ENCODE measurements around the gene MRPL48.
"Not testable (repeated sequence)": the region's sequence is repeated elsewhere in the genome, so short reads cannot be mapped to it uniquely, and the experiment has no call there.

Gene MRPL48

GRCh38 chr11:73779084-73779902, 8.4 kb upstream of the MRPL48 start:
- peak; percentile 63 to 99 (median 98) for DNase-seq

GRCh38 chr11:73781303-73781702, 6.4 kb upstream of the MRPL48 start:
- DNase-seq, result no peak

DNA sequence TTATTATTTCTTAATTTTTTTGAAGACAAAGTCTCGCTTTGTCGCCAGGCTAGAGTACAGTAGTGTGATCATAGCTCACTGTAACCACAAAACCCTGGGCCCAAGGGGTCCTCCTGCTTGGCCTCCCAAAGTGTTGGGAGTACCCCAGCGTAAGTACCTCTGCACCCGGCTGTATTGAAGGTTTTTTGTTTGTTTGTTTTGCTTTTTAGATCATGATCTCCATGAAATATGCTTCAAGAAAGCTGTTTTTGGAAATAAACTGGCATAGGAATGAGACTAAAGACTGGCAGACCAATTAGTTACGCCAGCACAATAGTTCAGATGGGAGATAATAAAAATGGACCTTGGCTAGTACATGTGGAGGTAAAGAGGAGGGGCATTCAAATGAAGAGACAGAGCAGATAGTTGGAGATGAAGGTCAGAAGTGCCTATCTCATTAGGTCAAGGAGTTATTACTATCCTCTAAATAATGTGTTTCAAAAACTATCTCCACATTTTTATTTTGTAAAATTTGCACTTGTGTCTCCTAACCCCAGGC, 4.1 kb upstream of the MRPL48 start:
- DNase-seq, result no peak

GRCh38 chr11:73784080-73784634, 3.5 kb upstream of the MRPL48 start:
- no peak for DNase-seq

DNA sequence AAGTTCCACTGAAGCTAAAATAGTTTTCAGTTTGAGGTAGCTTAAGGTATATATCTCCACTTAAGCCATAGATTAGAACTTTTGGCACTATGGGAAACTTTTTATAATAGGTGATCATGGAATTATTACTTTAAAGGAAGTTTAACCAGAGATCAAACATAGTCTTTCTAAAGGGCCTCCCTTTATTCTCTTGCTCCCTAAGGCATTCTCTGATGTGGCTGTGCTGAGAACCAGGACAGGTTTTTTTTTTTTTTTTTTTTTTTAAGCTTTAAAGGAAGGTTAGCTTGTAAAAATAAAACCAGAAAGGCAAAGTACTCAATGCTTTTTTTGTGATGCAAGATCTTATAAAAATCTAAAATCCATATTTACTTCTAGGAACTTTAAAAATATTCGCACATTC, 2.9 kb upstream of the MRPL48 start:
- no peak for DNase-seq

DNA sequence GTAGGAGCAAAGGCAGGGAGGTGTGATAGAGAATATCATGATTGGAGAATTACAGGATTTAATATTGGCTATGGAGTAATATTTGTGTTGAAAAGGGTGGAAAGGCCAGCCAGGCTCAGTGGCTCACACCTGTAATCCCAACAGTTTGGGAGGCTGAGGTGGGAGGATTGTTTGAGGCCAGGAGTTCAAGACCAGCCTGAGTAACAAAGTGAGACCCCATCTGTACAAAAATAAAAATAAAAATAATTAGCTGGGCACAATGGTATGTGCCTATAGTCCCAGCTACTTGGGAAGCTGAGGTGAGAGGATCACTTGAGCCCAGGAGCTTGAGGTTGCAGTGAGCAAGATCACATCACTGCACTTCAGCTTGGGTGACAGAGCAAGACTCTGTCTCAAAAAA, 2.2 kb upstream of the MRPL48 start:
- not testable (repeated sequence) for DNase-seq

DNA sequence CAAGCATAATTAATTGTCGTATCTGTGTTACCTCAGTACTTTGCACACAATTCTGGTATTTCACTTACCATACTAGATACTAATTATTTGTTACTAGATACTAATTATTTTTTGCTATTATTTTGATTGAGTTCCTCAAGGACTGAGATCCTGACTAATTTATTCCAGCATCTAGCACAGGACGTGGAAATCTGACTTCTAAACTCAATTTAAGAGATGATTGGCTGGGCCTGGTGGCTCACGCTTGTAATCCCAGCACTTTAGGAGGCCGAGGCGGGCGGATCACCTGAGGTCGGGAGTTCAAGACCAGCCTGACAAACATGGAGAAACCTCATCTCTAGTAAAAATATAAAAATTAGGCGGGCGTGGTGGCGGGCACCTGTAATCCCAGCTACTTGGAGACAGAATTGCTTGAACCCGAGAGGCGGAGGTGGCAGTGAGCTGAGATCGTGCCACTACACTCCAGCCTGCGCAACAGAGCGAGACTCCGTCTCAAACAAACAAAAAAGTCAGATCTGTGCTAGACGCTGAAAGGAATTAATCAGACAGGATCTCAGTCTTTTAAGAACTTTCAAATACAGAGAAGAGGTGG, 527 bp upstream of the MRPL48 start:
- peak in 3 of 56 donors; percentile 8 to 10 (median 8) for DNase-seq

- no peak for DNase-seq
Observed at GRCh38 chr11:73789279-73789670, 1.6 kb downstream of the MRPL48 start.

DNA sequence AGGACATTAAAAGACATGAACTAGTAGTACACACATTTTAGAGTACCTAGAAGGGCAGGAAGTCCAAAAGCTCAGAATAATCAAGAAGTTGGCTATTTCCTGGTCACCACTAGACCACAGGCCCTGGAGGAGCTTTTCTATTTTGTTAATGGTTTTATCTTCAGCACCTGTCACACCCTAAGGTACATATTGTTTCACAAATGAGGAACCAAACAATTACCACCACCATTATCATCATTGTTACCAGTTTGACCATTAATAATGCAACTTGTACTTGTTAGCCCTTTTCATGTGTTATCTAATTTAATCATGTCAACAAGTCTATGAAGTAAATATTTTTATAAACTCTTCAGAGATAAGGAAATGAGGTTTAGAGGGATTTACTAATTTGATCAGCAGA, 4.9 kb downstream of the MRPL48 start:
- DNase-seq, result no peak

DNA sequence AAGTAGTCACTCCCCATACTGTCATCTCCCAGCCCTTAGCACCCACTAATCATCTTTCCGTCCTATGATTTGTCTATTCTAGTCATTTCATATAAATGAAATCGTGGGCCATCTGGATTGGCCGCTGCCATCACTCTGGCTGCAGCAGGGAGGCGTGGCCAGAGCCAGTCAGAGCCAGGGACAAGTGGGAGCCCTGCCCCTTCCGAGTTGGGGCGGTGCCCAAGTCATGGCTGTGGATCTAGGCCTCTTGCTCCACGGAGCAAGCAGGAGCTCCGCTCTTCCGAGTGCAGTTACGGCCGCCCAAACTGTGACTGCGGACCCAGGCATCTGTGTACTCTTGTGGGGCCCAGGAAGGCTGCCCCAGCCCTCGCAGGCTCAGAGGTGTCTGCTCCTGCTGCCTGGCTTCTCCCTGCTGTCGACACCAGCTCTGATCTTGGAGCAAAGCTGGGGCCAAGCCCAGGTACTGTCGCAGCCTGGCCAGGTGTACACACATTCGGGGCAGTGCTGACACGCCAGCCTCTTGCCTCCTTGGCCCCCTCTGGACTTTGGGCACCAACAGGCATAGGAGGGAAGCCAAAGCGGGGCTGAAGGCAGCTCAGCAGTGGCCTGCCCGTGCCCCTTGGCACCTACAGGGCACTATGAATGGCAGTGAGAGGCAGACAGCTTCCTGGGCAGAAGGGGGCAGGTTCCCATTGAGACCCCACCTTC, 8.4 kb downstream of the MRPL48 start:
- DNase-seq, result peak in 52 of 56 donors; percentile 25 to 90 (median 65)

DNA sequence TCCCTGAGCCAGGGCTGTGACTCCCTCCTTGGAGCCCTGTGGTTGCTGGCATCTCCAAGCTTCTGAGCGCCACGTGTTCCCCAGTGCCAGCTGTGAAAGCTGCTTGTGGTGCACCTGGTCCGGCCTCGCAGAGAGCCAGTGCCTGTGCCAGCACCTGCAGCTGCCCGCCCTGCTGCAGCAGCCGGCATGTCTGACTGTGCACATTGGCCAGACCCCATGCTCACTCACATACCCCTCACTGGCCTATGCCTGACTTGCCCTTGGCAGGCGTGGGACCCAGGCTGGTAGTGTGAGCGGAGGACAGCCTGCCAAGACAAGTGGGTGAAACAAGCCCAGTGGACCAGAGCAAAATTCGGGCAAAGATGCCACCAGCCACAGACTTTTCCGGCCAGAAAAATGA, 9.8 kb downstream of the MRPL48 start:
- peak in 49 of 56 donors; percentile 3 to 82 (median 44) for DNase-seq

- peak in 2 of 56 donors; percentile 2 to 4 for DNase-seq
Observed at GRCh38 chr11:73800276-73800806, 12.7 kb downstream of the MRPL48 start.

DNA sequence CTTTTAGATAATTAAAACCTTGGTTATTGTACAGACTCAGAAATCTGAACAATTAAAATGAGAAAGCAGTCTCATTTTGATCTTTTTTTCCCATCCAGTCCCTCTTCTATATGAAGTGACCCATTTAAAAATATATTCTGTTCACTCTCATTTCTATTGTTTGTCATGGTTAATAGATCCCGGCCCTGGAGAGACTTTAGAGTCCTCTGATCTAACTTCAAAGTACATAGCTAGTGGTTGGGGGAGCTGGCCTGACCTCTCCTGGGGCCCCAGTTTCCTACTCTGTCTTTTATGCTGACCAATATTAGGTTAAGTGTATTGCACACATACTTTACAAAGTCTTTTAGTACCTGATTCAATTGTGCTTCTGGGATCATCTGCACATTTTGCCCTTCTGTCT, 13.5 kb downstream of the MRPL48 start:
- no peak for DNase-seq

- no peak for DNase-seq
Observed at GRCh38 chr11:73804712-73805111, 17.0 kb downstream of the MRPL48 start.

- no peak for DNase-seq
Observed at GRCh38 chr11:73808052-73808451, 20.4 kb downstream of the MRPL48 start.

- no peak for DNase-seq
Observed at GRCh38 chr11:73810637-73811036, 23.0 kb downstream of the MRPL48 start.

- DNase-seq, result no peak
Observed at GRCh38 chr11:73812234-73812633, 24.6 kb downstream of the MRPL48 start.

- DNase-seq, result no peak
Observed at GRCh38 chr11:73814812-73815211, 27.1 kb downstream of the MRPL48 start.

DNA sequence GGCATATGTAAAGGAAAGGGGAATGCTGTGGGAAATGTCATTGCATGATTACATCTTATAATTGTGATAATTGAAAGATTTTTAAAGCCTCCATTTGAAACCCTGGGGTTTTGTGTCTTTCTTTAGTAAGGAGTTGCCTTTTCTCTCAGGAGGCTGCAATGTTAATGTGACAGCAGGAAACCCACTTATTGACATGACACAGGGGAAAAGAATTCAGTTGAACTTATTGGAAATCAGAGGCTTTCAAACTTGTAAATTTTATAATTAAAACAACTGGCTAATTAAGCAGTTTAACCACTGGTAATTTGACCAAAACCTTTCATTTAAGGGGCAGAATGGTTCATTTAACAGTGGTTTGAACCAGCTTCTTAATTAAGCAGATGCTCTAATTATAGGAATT, 31.2 kb downstream of the MRPL48 start:
- no peak for DNase-seq

GRCh38 chr11:73830261-73830660, 42.6 kb downstream of the MRPL48 start:
- DNase-seq, result no peak

GRCh38 chr11:73833067-73833466, 45.4 kb downstream of the MRPL48 start:
- DNase-seq, result no peak
